OCI-LY1 (cell line): ENCODE measurements around the gene B4GALT1.

ENCODE experiments used
- CTCF ChIP-seq: fragments of 200-600 bp; sonication (generic), shearing (Covaris generic); IDR thresholded peaks from 2 replicates; pipeline ENCODE4 v1.5.1; 2017; ENCODE audit warnings: mild to moderate bottlenecking, antibody characterized with exemption, low read length, moderate library complexity, mixed read lengths
- EZH2 ChIP-seq: fragments of 200-600 bp; sonication (generic), shearing (Covaris generic); IDR thresholded peaks from 2 replicates; pipeline ENCODE4 v1.8.0; 2017; ENCODE audit warnings: borderline replicate concordance, mixed run types, mild to moderate bottlenecking, antibody characterized with exemption, low read length, moderate library complexity, mixed read lengths

GRCh38 chr9:33154371-33154770, 12.8 kb downstream of the B4GALT1 start:
- no peak for TF ChIP-seq CTCF
- no peak for TF ChIP-seq EZH2
